Kidney epithelial cell (primary cell): Measurements from ENCODE around the gene COL18A1. TPM values are rescaled to one million over a fixed set of nuclear protein-coding genes. Genes with fewer than 3 reads are reported as not detected.

Experiments used
- DNase-seq: peaks from one replicate; pipeline ENCODE4 v3.0.0-alpha.2; 2010; ENCODE audit warnings: low read depth
- H3K27me3 ChIP-seq: 2 replicates; pipeline ENCODE4 v1.6.0; 2011; ENCODE audit warnings: low read length; ENCODE audit not compliant: control insufficient read depth, insufficient read depth
- H3K36me3 ChIP-seq: 2 replicates; pipeline ENCODE4 v1.5.1; 2011; ENCODE audit warnings: low read length; ENCODE audit not compliant: control insufficient read depth, insufficient read depth
- H3K4me3 ChIP-seq: 2 replicates; pipeline ENCODE4 v1.5.1; 2011; ENCODE audit warnings: low read depth, mild to moderate bottlenecking, control low read depth, low read length
- total RNA-seq: library from RNA; depleted of rRNA; stranded (reverse); fragments of >200 nt; gene quantifications from 2 replicates; pipeline ENCODE4 v1.2.3, GENCODE V29; 2015
- TF ChIP-seq, protein P1 (sequence below): IDR thresholded peaks from 2 replicates; pipeline ENCODE4 v1.5.1; 2011; ENCODE audit warnings: mild to moderate bottlenecking, moderate library complexity, low read length, control low read depth, inconsistent platforms; ENCODE audit not compliant: insufficient read depth, poor library complexity, severe bottlenecking

Gene COL18A1
- total RNA-seq, 1 donor from 2014 or later, result 808 TPM

DNA sequence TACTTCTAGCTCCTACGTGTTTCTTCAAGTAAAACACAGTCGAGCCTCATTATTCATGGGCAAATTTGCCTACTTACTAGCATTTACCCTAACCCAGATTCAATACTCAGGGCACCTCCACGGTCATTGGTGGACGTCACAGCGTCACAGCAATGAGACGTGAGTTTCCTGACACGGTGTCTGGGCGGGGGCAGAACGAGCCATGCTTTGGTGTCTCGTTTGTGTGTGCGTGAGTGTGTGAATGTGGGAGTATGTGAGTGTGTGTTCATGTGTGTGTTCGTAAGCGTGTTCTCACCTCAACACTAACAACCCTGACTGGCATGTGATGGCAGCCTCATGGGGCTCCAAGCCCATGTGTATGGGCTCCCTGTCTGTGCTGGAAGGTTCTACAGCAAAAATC, 17.5 kb upstream of the COL18A1 start:
- TF ChIP-seq, protein P1, sequence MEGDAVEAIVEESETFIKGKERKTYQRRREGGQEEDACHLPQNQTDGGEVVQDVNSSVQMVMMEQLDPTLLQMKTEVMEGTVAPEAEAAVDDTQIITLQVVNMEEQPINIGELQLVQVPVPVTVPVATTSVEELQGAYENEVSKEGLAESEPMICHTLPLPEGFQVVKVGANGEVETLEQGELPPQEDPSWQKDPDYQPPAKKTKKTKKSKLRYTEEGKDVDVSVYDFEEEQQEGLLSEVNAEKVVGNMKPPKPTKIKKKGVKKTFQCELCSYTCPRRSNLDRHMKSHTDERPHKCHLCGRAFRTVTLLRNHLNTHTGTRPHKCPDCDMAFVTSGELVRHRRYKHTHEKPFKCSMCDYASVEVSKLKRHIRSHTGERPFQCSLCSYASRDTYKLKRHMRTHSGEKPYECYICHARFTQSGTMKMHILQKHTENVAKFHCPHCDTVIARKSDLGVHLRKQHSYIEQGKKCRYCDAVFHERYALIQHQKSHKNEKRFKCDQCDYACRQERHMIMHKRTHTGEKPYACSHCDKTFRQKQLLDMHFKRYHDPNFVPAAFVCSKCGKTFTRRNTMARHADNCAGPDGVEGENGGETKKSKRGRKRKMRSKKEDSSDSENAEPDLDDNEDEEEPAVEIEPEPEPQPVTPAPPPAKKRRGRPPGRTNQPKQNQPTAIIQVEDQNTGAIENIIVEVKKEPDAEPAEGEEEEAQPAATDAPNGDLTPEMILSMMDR, result no peak
- Histone ChIP-seq H3K4me3 (no peak overlapping the region), H3K36me3 (no peaks in the 10 kb centered on the region), H3K27me3 (peaks cover 4% of the 10 kb centered on the region)
- DNase-seq, result no peak

DNA sequence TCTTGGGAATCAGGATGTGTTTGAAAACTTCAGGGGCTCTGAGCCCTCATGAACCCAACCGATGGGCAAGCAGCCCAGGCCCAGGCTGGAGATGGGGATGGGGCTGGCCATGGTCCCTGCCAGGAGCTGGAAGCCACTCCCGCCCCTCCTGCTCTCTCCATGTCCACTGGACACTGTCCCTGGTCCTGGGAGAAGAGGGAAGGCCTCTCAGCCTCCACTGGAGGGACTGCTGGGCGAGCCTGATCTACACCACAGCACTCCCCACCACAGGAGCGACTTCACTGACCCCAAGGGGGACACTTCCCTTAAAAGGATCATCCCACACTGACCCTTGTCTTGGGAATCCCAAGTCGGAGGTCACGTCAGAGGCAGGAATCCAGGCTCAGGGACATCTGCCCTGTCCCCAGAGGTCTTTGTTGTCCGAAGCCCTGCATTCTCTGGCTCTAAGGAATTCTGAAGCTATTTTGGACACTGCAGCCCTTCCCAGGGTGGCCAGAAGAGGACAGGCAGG, 16.9 kb upstream of the COL18A1 start:
- no peaks in the 10 kb centered on the region for H3K36me3 ChIP-seq
- TF ChIP-seq, protein P1, result no peak
- H3K27me3 ChIP-seq, result peaks cover 9% of the 10 kb centered on the region
- no peak for DNase-seq
- no peak overlapping the region for H3K4me3 ChIP-seq

DNA sequence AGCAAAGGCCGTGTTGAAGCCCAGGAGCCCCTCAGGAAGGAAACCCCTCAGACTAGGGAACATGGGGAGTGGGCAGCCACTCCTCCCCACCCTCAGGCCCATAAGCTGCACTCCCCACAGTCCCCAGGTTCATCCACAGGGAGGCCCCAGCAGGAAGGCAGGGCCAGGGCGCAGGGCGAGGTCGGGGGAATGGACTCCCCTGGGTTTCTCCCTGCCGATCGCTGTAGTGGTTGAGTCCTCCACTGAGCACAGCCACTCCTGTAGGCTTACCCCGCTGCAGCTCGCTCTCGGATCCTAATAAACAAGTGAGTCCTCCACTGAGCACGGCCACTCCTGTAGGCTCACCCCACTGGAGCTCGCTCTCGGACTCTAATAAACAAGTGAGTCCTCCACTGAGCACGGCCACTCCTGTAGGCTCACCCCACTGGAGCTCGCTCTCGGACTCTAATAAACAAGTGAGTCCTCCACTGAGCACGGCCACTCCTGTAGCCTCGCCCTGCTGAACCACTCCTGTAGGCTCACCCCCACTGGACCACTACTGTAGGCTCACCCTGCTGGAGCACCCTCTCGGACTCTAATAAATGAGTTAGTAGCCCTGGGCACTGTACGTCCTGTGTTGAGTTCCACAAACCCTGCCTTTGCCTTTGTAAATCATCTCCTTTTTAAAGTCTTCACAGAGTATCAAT, 16.2 kb upstream of the COL18A1 start:
- Histone ChIP-seq H3K4me3 (no peak overlapping the region), H3K36me3 (no peaks in the 10 kb centered on the region), H3K27me3 (peaks cover 11% of the 10 kb centered on the region)
- no peak for DNase-seq
- TF ChIP-seq, protein P1, result no peak

DNA sequence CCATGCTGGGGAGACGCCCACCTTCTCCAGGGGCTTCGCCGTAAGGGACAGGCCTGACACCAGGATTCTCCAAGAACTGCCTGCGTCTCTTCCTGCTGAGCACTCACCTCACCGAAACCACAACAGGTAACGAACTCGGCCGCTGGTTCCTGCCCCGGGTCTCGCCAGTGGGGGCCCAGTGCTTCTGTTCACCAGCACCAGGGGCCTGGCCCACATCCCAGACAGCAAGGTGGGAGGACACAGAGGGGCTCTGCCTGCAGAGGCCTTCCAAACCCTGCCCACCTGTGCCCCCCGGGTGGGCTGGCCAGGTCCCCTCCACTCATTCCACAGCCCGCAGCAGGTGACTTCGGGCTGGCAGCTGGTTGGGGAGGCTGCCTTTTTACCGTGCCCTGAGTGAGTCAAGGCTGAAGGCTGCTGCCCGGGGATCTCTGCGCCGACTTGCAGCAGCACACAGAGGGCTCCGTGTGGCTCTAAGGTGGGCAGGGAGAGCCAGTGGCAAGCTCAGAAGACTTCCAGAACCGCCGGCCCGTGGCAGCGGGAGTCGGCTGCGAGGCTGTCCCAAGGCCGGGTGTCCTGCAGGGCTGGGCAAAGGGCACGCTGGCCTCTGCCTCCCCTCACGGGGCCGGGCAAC, 14.7 kb upstream of the COL18A1 start:
- TF ChIP-seq, protein P1, result no peak
- Histone ChIP-seq H3K27me3 (peaks cover 13% of the 10 kb centered on the region), H3K36me3 (no peaks in the 10 kb centered on the region), H3K4me3 (no peak overlapping the region)
- no peak for DNase-seq

DNA sequence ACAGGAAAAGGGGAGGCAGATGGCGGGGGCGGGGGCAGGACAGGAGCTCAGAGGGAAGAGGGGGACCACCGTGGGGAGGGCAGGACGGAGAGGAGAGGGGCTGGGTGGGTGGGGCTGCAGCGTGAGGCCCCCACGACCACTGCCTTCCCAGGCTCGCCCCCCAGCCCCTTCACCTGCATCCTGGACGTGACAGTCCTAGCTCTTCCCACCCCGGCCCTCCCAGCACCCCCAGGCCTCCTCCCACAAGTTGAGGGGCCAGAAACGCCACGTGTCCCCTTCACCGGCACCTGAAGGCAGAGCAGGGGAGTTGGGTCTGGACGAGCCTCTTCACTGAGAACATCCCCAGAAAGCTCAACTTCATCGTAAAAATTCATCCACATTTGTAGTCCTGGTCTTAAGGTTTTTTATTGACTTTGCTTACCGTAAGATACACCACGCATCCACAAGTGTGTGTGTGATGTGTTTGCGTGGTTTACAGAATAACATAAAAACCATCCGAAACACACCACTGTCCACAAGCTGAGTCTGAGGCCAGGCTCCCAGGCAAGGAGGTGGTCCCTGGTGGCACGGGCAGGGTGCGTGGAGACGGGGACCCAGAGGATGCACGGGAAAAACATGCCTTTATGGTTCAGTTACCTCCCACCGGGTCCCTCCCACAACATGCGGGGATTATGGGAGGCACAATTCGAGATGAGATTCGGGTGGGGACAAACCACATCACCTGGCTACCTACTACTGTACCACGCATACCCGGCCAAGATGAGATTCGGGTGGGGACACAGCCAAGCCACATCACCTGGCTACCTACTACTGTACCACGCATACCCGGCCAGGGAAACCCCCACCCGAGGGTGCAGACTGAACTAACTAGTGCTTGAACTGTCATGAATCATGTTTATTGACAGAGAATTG, 13.9 kb upstream of the COL18A1 start:
- Histone ChIP-seq H3K36me3 (no peaks in the 10 kb centered on the region), H3K4me3 (no peak overlapping the region), H3K27me3 (peaks cover 13% of the 10 kb centered on the region)
- TF ChIP-seq, protein P1, result no peak
- no peak for DNase-seq
